Measurements from ENCODE around the gene FN3KRP. TPM values are rescaled to one million over a fixed set of nuclear protein-coding genes. Genes with fewer than 3 reads are reported as not detected.

FN3KRP gene
- total and polyA plus RNA-seq, 2 of the 13 experiments (the other 11 are each of a cell fraction or from before 2014, with no cell fraction given), result 22.4 to 28.2 TPM

DNA sequence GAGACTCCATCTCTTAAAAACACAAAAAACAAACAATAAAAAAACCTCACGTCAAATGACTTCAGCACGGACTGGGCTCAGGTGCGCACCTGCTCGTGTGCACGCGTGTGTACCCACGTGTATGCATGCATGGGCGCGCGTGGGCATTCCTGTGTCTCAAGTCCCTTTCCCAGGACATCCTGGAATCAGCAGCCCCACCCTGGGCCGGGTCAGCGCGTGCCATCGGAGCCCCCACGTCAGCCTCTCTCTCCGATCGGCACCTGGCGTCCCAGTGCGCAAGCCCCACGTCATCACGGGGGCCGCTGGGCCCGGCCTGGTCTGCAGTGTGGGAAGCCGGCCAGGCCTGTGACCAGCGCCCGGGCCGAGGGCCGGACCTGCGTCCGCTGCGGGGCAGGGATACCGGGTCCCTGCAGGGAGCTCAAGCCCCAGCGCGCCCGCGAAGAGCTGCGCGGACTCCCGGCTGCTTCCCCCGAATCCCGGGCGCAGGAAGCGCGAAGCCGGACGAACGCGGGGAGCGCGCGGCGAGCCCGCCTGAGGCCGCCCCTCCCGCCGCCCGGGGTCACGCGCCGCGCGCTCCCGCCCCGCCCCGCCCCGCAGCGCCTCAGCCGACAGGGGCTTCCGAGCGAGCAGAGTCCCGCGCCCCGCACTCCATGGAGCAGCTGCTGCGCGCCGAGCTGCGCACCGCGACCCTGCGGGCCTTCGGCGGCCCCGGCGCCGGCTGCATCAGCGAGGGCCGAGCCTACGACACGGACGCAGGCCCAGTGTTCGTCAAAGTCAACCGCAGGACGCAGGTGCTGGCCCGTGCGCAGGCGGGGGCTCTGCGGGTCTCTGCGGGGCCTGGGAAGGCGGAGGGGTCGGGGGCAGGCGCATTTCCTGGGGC lies 18.7 kb downstream of the FN3KRP start, which contains the start of gene FN3K (continued):
- TF ChIP-seq ATAD3A (CRISPR knock-in tag; IDR thresholded peaks at IDR 0.05), result peak; percentile 34
- TF ChIP-seq, protein P1, sequence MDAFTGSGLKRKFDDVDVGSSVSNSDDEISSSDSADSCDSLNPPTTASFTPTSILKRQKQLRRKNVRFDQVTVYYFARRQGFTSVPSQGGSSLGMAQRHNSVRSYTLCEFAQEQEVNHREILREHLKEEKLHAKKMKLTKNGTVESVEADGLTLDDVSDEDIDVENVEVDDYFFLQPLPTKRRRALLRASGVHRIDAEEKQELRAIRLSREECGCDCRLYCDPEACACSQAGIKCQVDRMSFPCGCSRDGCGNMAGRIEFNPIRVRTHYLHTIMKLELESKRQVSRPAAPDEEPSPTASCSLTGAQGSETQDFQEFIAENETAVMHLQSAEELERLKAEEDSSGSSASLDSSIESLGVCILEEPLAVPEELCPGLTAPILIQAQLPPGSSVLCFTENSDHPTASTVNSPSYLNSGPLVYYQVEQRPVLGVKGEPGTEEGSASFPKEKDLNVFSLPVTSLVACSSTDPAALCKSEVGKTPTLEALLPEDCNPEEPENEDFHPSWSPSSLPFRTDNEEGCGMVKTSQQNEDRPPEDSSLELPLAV (CRISPR knock-in tag; conservative IDR thresholded peaks at IDR 0.05; ENCODE audit: low read depth), result peak; percentile 62; the same call in 1 of the 2 replicates
- TF ChIP-seq RFX5 (IDR thresholded peaks at IDR 0.05; ENCODE audit: low read depth, low read length), result no peak
- TF ChIP-seq, protein P2, sequence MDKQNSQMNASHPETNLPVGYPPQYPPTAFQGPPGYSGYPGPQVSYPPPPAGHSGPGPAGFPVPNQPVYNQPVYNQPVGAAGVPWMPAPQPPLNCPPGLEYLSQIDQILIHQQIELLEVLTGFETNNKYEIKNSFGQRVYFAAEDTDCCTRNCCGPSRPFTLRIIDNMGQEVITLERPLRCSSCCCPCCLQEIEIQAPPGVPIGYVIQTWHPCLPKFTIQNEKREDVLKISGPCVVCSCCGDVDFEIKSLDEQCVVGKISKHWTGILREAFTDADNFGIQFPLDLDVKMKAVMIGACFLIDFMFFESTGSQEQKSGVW (CRISPR knock-in tag; IDR thresholded peaks at IDR 0.05; ENCODE audit: borderline replicate concordance), result 0 out of 2 replicates have a peak, but pooled peaks have one; percentile 19
- TF ChIP-seq PTBP1 (IDR thresholded peaks at IDR 0.05; ENCODE audit: low read depth, low read length, poor library complexity, severe bottlenecking), result peak; percentile 19
- TF ChIP-seq, protein P3, sequence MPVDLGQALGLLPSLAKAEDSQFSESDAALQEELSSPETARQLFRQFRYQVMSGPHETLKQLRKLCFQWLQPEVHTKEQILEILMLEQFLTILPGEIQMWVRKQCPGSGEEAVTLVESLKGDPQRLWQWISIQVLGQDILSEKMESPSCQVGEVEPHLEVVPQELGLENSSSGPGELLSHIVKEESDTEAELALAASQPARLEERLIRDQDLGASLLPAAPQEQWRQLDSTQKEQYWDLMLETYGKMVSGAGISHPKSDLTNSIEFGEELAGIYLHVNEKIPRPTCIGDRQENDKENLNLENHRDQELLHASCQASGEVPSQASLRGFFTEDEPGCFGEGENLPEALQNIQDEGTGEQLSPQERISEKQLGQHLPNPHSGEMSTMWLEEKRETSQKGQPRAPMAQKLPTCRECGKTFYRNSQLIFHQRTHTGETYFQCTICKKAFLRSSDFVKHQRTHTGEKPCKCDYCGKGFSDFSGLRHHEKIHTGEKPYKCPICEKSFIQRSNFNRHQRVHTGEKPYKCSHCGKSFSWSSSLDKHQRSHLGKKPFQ (CRISPR knock-in tag; IDR thresholded peaks at IDR 0.05; ENCODE audit: insufficient replicate concordance), result peak; percentile 37
- no peak for TF ChIP-seq ZNF367 (CRISPR knock-in tag; IDR thresholded peaks at IDR 0.05; ENCODE audit: borderline replicate concordance)
- TF ChIP-seq ZNF451 (CRISPR knock-in tag; IDR thresholded peaks at IDR 0.05), result peak; percentile 75
- TF ChIP-seq MXI1 (IDR thresholded peaks at IDR 0.05; ENCODE audit: borderline replicate concordance, low read depth, low read length), result 0 out of 3 replicates have a peak, but pooled peaks have one; percentile 32
- no peak for TF ChIP-seq ZNF17 (CRISPR knock-in tag; IDR thresholded peaks at IDR 0.05)
- peak; percentile 41; the same call in 1 of the 2 replicates for TF ChIP-seq BRD4 (CRISPR knock-in tag; IDR thresholded peaks at IDR 0.05)
- TF ChIP-seq, protein P4, sequence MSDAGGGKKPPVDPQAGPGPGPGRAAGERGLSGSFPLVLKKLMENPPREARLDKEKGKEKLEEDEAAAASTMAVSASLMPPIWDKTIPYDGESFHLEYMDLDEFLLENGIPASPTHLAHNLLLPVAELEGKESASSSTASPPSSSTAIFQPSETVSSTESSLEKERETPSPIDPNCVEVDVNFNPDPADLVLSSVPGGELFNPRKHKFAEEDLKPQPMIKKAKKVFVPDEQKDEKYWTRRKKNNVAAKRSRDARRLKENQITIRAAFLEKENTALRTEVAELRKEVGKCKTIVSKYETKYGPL (CRISPR knock-in tag; IDR thresholded peaks at IDR 0.05), result peak; percentile 59
- TF ChIP-seq ZNF776 (CRISPR knock-in tag; IDR thresholded peaks at IDR 0.05), result peak; percentile 48; the same call in 1 of the 2 replicates
- peak; percentile 51 for TF ChIP-seq SAP130 (CRISPR knock-in tag; IDR thresholded peaks at IDR 0.05; ENCODE audit: low read depth)
- TF ChIP-seq, protein P5, sequence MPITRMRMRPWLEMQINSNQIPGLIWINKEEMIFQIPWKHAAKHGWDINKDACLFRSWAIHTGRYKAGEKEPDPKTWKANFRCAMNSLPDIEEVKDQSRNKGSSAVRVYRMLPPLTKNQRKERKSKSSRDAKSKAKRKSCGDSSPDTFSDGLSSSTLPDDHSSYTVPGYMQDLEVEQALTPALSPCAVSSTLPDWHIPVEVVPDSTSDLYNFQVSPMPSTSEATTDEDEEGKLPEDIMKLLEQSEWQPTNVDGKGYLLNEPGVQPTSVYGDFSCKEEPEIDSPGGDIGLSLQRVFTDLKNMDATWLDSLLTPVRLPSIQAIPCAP (CRISPR knock-in tag; IDR thresholded peaks at IDR 0.05; ENCODE audit: low read depth), result no peak
- no peak for TF ChIP-seq CCDC6 (CRISPR knock-in tag; IDR thresholded peaks at IDR 0.05)
- no peak for TF ChIP-seq SNRNP70 (IDR thresholded peaks at IDR 0.05; ENCODE audit: low read depth, low read length)
- TF ChIP-seq BORCS8-MEF2B (CRISPR knock-in tag; IDR thresholded peaks at IDR 0.05), result peak; percentile 78
- TF ChIP-seq SALL1 (CRISPR knock-in tag; IDR thresholded peaks at IDR 0.05), result peak; percentile 55
- TF ChIP-seq, protein P6, sequence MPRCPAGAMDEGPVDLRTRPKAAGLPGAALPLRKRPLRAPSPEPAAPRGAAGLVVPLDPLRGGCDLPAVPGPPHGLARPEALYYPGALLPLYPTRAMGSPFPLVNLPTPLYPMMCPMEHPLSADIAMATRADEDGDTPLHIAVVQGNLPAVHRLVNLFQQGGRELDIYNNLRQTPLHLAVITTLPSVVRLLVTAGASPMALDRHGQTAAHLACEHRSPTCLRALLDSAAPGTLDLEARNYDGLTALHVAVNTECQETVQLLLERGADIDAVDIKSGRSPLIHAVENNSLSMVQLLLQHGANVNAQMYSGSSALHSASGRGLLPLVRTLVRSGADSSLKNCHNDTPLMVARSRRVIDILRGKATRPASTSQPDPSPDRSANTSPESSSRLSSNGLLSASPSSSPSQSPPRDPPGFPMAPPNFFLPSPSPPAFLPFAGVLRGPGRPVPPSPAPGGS (CRISPR knock-in tag; IDR thresholded peaks at IDR 0.05), result peak; percentile 86; the same call in 1 of the 2 replicates
- TF ChIP-seq MAF1 (CRISPR knock-in tag; IDR thresholded peaks at IDR 0.05; ENCODE audit: borderline replicate concordance), result no peak; the same call in 1 of the 2 replicates
